Prostate gland (tissue), 1 donor: ENCODE results near the gene DEK.

Source experiments
- POLR2A ChIP-seq: fragments of 450-650 bp; IDR thresholded peaks from one replicate; pipeline ENCODE4 v1.6.1; 2016; ENCODE audit warnings: antibody characterized with exemption, mild to moderate bottlenecking
- POLR2AphosphoS5 ChIP-seq: sonication (generic); formaldehyde crosslinking; IDR thresholded peaks from one replicate; pipeline ENCODE4 v1.6.1; 2017; ENCODE audit warnings: antibody characterized with exemption

DNA sequence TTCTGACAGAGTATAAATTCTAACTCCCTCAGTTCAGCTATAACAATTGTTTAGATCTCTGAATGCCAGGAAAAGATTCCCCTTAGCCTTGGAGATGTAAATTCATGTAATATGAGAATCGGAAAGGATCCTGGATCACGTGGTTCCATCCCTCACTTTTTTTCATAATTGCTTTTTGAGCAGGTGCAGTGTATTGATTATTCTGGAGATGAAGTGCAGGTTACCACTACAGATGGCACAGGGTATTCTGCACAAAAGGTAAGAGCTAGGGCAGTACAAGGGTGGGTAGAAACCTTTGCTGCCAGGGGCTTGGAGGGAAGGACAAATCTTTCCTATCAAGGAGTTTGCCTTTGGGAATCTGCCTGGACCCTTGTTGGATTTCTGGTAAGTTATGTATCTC, 56.4 kb downstream of the DEK start:
- TF ChIP-seq POLR2A (no peak), POLR2AphosphoS5 (no peak)
